Activated CD4-positive, alpha-beta T cell treated with anti-CD3 and anti-CD28 coated beads, Interleukin-2, Interleukin-6, amounts not matched to agents 100 ng/mL and 50 ng/mL, durations not matched to agents 16 hours and 8 hours (primary cell): Measurements from ENCODE around the gene CCNI2.

Source experiments
- DNase-seq: peaks from one replicate; pipeline ENCODE4 v3.0.0-alpha.2; 2020

Gene CCNI2

DNA sequence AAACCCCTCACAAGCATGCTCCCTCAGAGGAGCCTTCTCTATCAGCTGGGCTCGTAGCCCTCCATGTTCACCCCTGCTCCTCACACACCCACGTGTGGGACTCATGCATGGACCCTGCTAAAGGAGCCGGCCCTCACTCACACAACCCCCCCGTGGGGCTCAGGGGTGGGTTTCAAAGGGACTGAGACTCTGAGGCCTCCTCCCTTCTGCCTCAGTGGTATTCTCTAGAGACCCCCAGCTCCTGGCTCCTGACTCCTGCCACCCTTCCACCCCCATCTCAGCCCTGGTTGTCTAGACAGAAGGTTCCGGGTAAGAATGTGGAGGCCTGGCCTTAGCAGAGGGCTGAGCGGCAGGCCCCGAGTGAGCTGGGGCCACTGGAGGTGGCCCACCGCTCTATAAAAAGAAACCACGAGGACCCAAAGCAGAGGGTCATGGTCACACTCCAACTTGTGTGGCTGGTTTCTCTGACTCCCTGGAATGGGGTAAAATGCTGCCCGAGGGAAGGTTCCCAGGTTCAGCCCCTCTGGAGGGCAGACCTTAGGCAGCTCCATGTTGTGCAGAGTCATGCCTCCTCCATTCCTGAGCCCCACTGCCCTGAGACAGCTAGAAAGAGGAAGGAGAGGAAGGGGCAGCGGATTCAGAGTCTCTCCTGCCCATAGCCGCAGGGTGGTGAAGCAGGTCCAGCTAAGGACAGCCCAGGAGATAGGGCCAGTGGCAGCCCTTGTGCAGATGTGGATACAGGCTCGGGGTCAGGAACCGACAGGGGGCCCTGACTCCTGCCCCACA is 19.0 kb downstream of the CCNI2 start:
- no peak for DNase-seq

GRCh38 chr5:132766806-132767055 is 19.5 kb downstream of the CCNI2 start:
- DNase-seq, result no peak

- no peak for DNase-seq
These were observed 19.9 kb downstream of the CCNI2 start for GRCh38 chr5:132767150-132767549.

DNA sequence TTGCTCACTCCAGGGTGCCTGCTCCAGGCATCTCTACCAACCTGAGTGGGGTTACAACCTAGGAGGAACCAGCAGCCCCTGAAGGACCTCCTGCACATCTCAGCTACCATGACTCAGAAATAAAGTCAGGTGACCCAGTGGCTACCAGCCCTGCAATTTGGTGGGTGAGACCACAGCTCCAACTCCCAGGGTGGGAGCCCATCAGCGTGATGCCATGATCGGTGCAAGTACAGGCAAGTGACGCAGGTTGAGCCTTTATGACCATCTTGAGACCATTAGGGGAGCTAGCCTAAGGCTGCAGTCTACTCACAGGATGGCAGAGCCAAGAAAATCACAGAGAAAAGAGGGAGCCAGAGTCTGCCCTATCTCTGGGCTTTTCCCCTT is 21.3 kb downstream of the CCNI2 start:
- DNase-seq, result no peak

GRCh38 chr5:132770476-132771159 is 23.4 kb downstream of the CCNI2 start:
- no peak for DNase-seq

DNA sequence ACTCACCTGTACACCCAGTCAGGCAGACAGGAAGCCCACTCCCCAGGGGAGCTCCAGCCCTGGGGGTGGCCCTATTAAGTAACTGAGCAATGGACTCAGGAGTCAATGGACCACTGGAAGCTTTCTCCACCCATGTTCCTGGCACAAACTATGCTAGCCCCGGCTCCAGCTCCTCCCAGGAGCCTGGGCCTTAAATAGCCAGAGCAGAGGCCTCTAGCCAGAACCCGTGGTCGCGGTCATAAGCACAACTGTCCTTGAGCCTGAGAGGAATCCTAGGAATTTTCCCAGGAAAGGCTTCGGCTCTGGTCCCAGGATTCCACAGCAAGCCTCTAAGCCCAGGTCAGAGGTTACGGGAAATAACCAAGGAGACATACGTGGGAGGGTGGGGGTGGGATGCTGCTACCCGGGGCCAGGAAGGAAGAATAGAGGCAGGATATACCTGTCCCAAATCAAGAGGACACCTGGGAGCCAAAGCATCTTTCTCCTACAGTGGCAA is 24.3 kb downstream of the CCNI2 start:
- no peak for DNase-seq

GRCh38 chr5:132772291-132773070 is 25.3 kb downstream of the CCNI2 start:
- no peak for DNase-seq

- no peak for DNase-seq
These were observed 25.9 kb downstream of the CCNI2 start for GRCh38 chr5:132773114-132773513.

DNA sequence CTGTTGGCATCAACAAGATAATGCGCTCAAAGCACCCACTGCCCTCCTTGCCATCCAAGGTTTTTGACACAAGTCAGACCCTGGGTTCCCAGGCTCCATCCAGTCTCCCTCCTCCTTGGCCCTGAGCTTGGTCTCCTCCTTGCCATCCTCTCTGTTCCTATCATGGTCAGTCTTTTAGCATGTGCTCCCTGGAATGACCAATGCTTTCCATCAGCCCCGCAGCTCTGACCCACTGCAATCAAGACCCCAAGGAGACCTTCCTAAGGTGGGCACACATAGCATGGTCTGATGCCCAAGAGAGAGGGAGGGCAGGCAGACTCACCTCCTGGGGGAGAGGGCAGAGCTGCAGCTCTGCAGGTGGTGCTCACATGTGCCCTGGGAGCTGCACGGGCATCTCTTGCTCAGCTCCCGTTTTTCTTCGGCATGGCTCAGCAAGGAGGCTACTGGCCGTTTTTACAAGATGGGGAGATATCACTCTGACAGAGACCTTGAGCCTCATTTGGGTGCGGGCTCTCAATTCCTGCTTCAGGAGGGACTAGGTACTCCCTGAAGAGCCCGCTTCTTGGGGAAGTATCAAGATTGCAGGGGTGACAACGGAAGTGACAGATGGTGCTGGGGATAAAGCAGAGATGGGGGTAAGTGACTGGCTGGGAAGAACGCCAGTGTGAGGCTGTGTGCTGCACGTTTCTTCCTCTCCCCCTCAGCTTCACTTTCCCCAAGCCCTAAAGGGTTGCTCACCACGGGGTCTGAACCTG is 26.6 kb downstream of the CCNI2 start:
- no peak for DNase-seq

GRCh38 chr5:132774406-132774805 is 27.2 kb downstream of the CCNI2 start:
- no peak for DNase-seq

DNA sequence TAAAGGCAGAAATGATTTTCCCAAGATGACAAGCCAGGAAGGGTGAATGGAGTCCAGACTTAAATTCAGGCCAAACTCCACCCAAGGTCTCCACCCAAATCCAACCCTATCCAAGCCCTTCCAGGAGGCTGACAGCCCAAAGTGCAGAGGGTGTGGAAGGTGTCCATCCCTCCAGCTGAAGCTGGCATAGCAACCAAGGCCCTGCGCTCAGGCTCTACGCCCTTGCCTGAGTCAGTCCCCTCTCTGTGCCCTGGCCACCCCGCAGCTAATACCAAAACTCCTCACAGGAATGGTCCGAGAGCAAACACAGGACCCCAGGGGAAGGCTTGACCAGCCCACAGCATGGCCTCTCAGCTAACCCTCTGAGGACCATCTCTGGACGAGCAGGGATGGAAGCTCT is 27.7 kb downstream of the CCNI2 start:
- no peak for DNase-seq

DNA sequence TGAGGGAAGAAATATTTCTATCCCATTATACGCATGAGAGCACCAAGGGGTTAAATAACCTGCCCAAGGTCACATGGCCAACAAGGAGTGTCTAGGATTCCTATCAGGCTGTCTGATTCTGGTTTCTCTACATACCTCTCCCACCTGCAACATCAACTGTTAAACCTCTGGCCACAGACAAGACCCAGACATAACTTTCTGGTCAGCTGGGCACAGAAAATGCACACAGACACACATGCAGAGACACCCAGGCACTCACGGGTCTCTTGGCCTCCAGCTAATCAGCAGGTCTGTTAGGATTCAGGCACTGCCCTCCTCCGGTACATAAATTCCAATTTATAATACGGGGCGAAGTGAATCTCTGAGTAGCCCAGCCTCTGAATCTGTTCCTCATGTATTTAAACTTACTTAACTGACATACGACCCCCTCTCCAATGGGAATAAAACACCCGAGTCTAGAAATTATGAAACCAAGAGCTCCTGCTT is 28.3 kb downstream of the CCNI2 start:
- DNase-seq, result no peak

DNA sequence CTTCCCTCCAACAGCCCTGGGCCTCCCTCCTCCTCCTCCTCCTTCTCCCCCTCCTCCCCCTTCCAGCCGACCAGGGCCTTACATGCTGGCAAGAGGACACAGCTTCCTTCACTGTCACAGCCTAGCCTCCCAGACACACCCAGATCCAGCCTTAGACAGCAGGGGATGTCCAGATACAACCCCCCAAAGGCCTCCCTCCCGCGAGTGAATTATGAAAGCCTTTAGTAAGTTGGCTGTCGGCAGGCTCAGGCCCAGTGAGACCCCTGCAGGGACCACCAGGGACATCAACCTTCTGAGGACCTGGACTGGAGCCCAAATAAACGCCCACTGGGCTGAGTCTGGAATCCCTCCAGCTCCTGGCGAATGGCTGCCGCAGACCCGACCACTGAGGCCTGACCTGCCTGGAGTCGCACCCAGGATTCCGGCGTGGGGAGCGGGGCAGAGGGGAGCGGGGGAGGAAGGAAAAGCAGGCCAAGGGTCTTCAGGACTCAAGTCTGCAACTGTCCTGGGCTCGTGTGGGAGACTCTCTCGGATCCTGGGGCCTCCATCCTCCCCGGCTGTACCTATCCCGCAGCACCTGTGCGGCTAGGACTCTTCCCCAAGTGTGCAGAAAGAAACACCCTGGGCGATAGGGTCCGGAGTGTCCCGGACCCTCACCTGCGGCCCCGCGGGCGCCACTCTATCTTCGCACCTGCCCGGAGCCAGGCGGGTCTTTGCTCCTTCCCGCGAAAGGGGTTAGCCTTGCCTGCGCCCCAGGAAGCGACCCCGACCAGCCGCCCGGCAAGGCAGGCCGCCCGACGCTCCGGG is 29.1 kb downstream of the CCNI2 start:
- DNase-seq, result no peak

DNA sequence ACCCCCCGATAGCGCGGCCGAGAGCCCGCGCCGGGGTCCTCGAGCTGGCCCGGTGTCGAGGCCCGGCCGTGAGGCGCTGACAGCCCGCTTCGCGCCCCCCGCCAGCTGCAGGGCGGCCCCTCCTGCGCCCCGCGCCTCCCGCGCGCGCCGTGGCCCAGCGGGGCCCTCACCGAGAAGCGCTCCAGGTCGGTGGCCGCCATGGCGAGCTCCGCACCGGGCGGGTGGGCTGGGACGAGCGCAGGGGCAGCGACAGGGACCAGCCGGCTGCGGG is 29.6 kb downstream of the CCNI2 start:
- DNase-seq, result no peak

DNA sequence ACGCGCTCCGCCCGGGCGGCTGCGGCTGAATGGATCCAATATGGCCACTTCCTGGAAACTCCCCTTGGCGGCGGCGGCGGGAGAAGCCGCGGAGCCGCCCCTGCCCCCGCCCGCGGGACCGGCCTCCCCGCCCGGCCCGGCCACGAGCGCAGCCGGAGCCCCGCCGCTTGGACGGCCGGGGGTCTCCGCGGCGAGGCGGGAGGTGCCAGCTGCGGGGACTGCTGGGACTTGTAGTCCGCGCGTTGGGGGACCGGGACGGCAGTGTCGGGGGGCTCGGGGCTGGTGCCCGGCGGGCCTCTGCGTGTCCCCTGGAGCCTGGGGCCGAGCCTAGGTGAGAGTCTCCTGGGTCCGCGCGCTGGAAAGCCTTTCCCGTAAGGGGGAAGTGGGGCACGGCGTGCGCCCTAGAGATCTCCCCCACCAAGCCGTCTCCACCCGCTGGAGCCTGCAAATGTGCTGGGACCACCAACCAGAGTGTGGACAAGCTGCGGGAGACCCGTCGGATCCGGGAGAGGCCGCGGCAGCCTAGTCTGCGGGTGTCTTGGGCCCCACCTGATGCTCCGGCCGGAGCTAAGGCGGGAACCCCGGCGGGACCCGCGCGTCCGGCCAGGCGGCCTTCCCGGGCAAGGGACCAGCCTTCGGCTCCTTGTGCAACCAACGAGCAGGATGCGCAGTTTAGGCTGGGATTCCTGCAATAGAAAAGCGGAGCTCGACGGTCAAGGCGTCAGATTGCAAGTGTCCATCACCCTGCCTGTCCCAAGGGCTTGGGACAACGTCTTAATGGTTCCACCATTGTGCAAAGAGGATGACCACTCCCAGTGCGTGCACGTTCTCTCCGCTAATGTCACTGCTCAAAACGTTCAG is 30.2 kb downstream of the CCNI2 start, which contains the start of gene SEPTIN8:
TSS of gene SEPTIN8 (minus strand) at position 31 of the 861 bp plus-strand sequence. CDS start 102 bp downstream, outside the sequence.
- DNase-seq, result peak; percentile 47

- DNase-seq, result no peak
These were observed 30.9 kb downstream of the CCNI2 start for GRCh38 chr5:132778129-132778528.

GRCh38 chr5:132778856-132779255 is 31.6 kb downstream of the CCNI2 start:
- DNase-seq, result no peak

GRCh38 chr5:132779961-132780360 is 32.7 kb downstream of the CCNI2 start:
- DNase-seq, result no peak

GRCh38 chr5:132780577-132780976 is 33.4 kb downstream of the CCNI2 start:
- no peak for DNase-seq

DNA sequence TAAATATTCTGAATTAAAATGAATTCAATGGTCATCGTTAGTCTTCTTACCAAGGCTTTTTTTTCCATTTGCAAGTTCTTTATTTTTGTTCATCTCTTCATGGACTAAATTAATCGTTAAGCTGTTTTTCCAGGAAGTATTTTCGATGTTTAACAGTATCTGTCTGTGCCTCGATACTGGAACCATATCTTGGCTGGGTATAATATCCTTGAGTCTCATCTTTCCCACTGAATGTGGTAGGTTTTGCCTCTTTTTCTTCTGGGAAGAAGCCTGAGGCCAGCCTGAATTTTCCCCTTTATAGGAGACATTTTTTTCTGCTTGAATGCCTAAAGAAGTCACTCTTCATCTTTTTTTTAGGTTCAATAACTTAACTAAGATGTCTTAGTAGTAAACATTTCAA is 33.8 kb downstream of the CCNI2 start:
- DNase-seq, result no peak

DNA sequence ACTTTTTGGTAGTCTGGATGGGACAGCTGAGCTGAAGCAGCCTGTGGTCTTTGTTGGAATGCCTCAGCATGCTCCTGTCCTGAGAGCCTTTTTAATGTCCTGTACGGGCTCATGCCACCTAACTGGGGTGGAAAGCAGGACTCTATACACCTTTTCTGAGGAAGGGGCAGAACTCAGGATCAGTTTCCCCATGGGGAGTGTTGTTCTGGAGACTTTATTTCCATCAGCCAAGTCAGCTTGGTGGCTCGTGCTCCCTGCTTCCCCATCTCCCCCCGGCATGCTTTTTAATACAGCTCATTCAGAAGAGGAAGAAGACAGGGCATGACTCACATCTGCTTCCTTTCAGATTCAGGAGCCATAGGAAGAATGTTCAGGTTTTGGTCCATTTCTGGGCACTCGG is 34.9 kb downstream of the CCNI2 start:
- DNase-seq, result no peak
